SU-DHL-6 (cell line): Measurements from ENCODE around the gene CDH10.

Experiments used
- H2AFZ ChIP-seq: fragments of 200-600 bp; sonication (generic); 2 replicates; pipeline ENCODE4 v1.6.1; 2014; ENCODE audit warnings: low read depth, mild to moderate bottlenecking, moderate library complexity, mixed read lengths, antibody characterized with exemption, low read length; ENCODE audit not compliant: severe bottlenecking
- H3F3A ChIP-seq: fragments of 200-600 bp; shearing (Covaris generic); 2 replicates; pipeline ENCODE4 v1.6.0; 2016; ENCODE audit warnings: antibody characterized with exemption, mild to moderate bottlenecking; ENCODE audit not compliant: insufficient read depth
- H3K27ac ChIP-seq: fragments of 200-600 bp; sonication (generic); 2 replicates; pipeline ENCODE4 v1.5.1; 2016; ENCODE audit warnings: low read depth, mild to moderate bottlenecking, low read length, moderate library complexity, mixed read lengths
- H3K27me3 ChIP-seq: fragments of 200-600 bp; sonication (generic), shearing (Covaris generic); 2 replicates; pipeline ENCODE4 v1.6.0; 2014; ENCODE audit warnings: mild to moderate bottlenecking, low read length
- H3K36me3 ChIP-seq: fragments of 200-600 bp; sonication (generic); 2 replicates; pipeline ENCODE4 v1.6.1; 2014; ENCODE audit warnings: mild to moderate bottlenecking, low read length, mixed read lengths
- H3K4me2 ChIP-seq: fragments of 300-600, 200-600 bp; shearing (Covaris generic), sonication (generic); 2 replicates; pipeline ENCODE4 v1.6.0; 2014; ENCODE audit warnings: low read length, low read depth, mild to moderate bottlenecking; ENCODE audit not compliant: poor library complexity, severe bottlenecking
- H3K4me3 ChIP-seq: fragments of 200-600 bp; sonication (generic); 2 replicates; pipeline ENCODE4 v1.5.1; 2014; ENCODE audit warnings: antibody characterized with exemption, low read length, mild to moderate bottlenecking, mixed read lengths; ENCODE audit not compliant: insufficient read depth, poor library complexity, severe bottlenecking
- H3K79me2 ChIP-seq: fragments of 200-600 bp; sonication (generic); 2 replicates; pipeline ENCODE4 v1.6.1; 2014; ENCODE audit warnings: mild to moderate bottlenecking, low read length, moderate library complexity; ENCODE audit not compliant: insufficient read depth
- H3K9ac ChIP-seq: fragments of 200-600 bp; sonication (generic); 2 replicates; pipeline ENCODE4 v1.7.0; 2014; ENCODE audit warnings: mild to moderate bottlenecking, low read length
- H3K9me2 ChIP-seq: fragments of 200-600 bp; sonication (generic); replicated peaks from 2 replicates; pipeline ENCODE4 v1.6.1; 2014; ENCODE audit warnings: low read length; ENCODE audit not compliant: insufficient read depth
- H3K9me3 ChIP-seq: fragments of 200-600 bp; sonication (generic); 2 replicates; pipeline ENCODE4 v1.6.1; 2014; ENCODE audit warnings: low read length, mixed read lengths; ENCODE audit not compliant: insufficient read depth
- H4K20me1 ChIP-seq: fragments of 200-600 bp; sonication (generic); 2 replicates; pipeline ENCODE4 v1.6.1; 2014; ENCODE audit warnings: low read depth, mild to moderate bottlenecking, antibody characterized with exemption, low read length, moderate library complexity, mixed read lengths
- EZH2phosphoT487 ChIP-seq: fragments of 200-600 bp; sonication (generic), shearing (Covaris generic); conservative IDR thresholded peaks from 2 replicates; pipeline ENCODE4 v1.6.1; 2018; ENCODE audit warnings: mild to moderate bottlenecking, antibody characterized with exemption, low read length, moderate library complexity, mixed read lengths
- TF ChIP-seq, protein P1 (sequence below): fragments of 200-600 bp; sonication (generic); IDR thresholded peaks from one replicate; pipeline ENCODE4 v1.5.1; 2017; ENCODE audit warnings: antibody characterized with exemption, mild to moderate bottlenecking, low read length, moderate library complexity; ENCODE audit not compliant: insufficient read depth, poor library complexity, severe bottlenecking

Gene CDH10

DNA sequence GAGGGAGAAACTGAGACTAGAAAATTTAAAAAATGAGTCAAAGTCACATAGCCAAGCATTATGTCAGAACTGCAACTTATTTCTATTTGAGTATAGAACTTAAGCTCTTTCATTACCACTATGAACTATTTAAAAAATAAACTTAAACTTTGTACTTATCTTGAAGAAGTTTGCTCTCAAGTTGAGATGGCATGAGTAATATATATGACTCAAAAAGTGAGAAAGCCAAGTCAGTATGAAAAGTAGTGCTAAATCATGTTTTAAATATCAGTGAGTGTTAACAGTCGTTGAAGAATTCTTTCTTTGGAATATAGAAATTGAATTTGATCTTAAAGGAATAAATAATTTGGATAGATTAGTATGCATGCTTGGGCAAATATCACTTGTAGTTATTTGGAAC lies 36.3 kb upstream of the CDH10 start:
- Histone ChIP-seq H3K27ac (no peak overlapping the region), H3K4me2 (no peak overlapping the region), H3K9me3 (peaks cover 29% of the 10 kb centered on the region; the same call in 1 of the 2 replicates), H3K36me3 (peaks cover 2% of the 10 kb centered on the region; the same call in 1 of the 2 replicates), H3K79me2 (no peaks in the 10 kb centered on the region), H3K9me2 (no peaks in the 10 kb centered on the region), H3F3A (no peaks in the 10 kb centered on the region), H4K20me1 (no peaks in the 10 kb centered on the region), H3K9ac (no peak overlapping the region), H3K27me3 (no peaks in the 10 kb centered on the region), H3K4me3 (no peak overlapping the region), H2AFZ (no peak overlapping the region)
- no peak for TF ChIP-seq EZH2phosphoT487
- TF ChIP-seq, protein P1, sequence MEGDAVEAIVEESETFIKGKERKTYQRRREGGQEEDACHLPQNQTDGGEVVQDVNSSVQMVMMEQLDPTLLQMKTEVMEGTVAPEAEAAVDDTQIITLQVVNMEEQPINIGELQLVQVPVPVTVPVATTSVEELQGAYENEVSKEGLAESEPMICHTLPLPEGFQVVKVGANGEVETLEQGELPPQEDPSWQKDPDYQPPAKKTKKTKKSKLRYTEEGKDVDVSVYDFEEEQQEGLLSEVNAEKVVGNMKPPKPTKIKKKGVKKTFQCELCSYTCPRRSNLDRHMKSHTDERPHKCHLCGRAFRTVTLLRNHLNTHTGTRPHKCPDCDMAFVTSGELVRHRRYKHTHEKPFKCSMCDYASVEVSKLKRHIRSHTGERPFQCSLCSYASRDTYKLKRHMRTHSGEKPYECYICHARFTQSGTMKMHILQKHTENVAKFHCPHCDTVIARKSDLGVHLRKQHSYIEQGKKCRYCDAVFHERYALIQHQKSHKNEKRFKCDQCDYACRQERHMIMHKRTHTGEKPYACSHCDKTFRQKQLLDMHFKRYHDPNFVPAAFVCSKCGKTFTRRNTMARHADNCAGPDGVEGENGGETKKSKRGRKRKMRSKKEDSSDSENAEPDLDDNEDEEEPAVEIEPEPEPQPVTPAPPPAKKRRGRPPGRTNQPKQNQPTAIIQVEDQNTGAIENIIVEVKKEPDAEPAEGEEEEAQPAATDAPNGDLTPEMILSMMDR, result no peak

DNA sequence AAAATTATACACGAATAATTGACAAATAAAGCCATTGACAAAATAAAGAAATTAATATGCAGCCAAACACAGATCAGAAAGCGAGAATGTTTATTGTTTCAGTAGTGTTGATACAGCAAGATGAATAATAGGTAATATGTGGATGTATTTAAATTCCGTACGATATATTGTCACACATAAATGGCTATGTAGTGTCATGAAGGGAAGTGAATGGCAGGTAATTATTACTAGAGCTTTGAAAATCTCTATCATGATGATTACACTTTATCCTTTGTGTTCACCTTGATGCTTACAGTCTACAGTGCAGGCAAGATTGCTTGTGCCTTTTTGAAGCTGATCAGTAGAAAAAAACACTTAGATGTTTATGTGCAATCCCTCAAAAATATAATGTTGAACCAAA lies 23.3 kb upstream of the CDH10 start:
- Histone ChIP-seq H4K20me1 (no peaks in the 10 kb centered on the region), H3K4me2 (no peak overlapping the region), H3K9me2 (no peaks in the 10 kb centered on the region), H3K9me3 (no peaks in the 10 kb centered on the region), H3K27me3 (no peaks in the 10 kb centered on the region), H3K27ac (no peak overlapping the region), H3F3A (no peaks in the 10 kb centered on the region), H3K36me3 (no peaks in the 10 kb centered on the region), H3K4me3 (no peak overlapping the region), H2AFZ (no peak overlapping the region), H3K9ac (no peak overlapping the region), H3K79me2 (no peaks in the 10 kb centered on the region)
- TF ChIP-seq EZH2phosphoT487, result no peak
- TF ChIP-seq, protein P1, result no peak

DNA sequence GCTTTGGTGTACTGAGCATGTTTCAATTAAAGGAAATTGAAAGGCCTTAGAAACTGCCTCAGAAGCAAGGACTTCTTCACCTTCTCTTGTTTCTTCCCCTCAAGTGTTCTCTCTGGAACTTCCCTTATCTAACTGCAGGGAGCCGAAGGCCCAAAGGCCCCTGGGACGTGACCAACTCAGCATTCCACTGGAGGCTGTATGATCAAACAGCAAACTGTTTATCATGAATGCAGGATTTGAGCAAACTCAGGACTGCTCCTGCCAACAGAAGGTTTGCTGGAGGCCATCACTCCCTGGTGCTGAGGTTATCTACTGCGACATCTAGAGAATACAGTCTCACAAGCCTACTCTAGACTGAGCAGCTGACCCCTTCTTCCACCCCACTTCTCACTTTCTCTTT lies 4.8 kb upstream of the CDH10 start:
- Histone ChIP-seq H3K4me3 (no peak overlapping the region), H3K9me2 (no peaks in the 10 kb centered on the region), H2AFZ (no peak overlapping the region), H4K20me1 (no peaks in the 10 kb centered on the region), H3K27ac (no peak overlapping the region), H3K27me3 (no peaks in the 10 kb centered on the region), H3K79me2 (no peaks in the 10 kb centered on the region), H3K36me3 (no peaks in the 10 kb centered on the region), H3K9ac (no peak overlapping the region), H3F3A (no peaks in the 10 kb centered on the region), H3K4me2 (no peak overlapping the region), H3K9me3 (no peaks in the 10 kb centered on the region)
- TF ChIP-seq, protein P1, result no peak
- TF ChIP-seq EZH2phosphoT487, result no peak

DNA sequence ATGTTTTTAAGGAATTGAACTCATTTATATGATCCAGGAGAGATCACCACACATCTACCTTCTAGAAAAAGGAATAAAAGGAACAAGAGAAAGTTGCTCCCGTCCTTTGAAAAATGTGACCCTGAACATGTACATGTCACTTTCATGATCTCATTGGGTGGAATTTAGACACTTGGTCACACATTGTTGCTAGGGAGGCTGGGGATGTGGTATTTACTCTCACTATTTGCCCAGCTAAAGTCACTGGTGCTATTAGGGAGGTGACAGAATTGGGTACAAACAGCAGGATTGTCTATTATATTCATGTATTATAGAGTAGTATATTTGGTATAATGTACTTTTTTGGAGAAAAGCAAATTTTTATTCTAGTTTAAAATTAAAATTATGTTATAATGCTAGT lies 2.1 kb upstream of the CDH10 start:
- H3K9me3 ChIP-seq, result no peaks in the 10 kb centered on the region
- no peaks in the 10 kb centered on the region for H3K9me2 ChIP-seq
- H3K9ac ChIP-seq, result no peak overlapping the region
- no peak overlapping the region for H3K4me2 ChIP-seq
- H3K27ac ChIP-seq, result no peak overlapping the region
- no peaks in the 10 kb centered on the region for H3K27me3 ChIP-seq
- no peaks in the 10 kb centered on the region for H3K36me3 ChIP-seq
- no peak overlapping the region for H2AFZ ChIP-seq
- H3F3A ChIP-seq, result no peaks in the 10 kb centered on the region
- TF ChIP-seq, protein P1, result no peak
- no peak for TF ChIP-seq EZH2phosphoT487
- no peak overlapping the region for H3K4me3 ChIP-seq
- no peaks in the 10 kb centered on the region for H3K79me2 ChIP-seq
- no peaks in the 10 kb centered on the region for H4K20me1 ChIP-seq
